Measurements from ENCODE around the gene FNDC3A. TPM values are rescaled to one million over a fixed set of nuclear protein-coding genes. Genes with fewer than 3 reads are reported as not detected.
A peak's percentile ranks its signal among the peaks of the same experiment; 100 is the strongest.
"Not testable (repeated sequence)": the region's sequence is repeated elsewhere in the genome, so short reads cannot be mapped to it uniquely, and the experiment has no call there.

The FNDC3A gene
- polyA plus RNA-seq, 1 of the 3 experiments (the other 2 are of a cell fraction): 27.7 TPM

DNA sequence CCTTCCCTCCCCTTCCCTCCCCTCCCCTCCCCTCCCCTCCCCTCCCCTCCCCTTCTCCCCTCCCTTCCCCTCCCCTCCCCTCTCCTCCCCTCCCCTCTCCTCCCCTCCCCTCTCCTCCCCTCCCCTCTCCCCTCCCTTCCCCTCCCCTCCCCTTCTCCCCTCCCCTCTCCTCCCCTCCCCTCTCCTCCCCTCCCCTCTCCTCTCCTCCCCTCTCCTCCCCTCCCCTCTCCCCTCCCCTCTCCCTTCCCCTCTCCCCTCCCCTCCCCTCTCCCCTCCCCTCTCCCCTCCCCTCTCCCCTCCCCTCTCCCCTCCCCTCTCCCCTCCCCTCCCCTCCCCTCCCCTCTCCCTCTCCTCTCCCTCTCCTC is 85.7 kb downstream of the FNDC3A start:
- H3K9ac ChIP-seq; H3K9me3 ChIP-seq; H2AFZ ChIP-seq (ENCODE audit: low read depth); DNase-seq; H3K4me2 ChIP-seq; POLR2A ChIA-PET; H3K4me3 ChIP-seq (ENCODE audit: low read depth in 2 of 2, low read length in 1 of 2); H3K27ac ChIP-seq (ENCODE audit: low read depth in 2 of 2, low read length in 1 of 2); CTCF ChIA-PET; H3K27me3 ChIP-seq (ENCODE audit: insufficient read depth); H3K9me2 ChIP-seq: not testable (repeated sequence)
- H3K79me2 ChIP-seq (ENCODE audit: insufficient read depth): peaks cover 80% of the 10 kb centered on the region
- peaks cover 0 to 33% of the 10 kb centered on the region in 2 experiments for H3K36me3 ChIP-seq (replicated peaks in 1 of 2; ENCODE audit: control insufficient read depth in 1 of 2, insufficient read depth in 2 of 2, low read length in 1 of 2)
- peaks cover 23% of the 10 kb centered on the region for H3F3A ChIP-seq (replicated peaks; ENCODE audit: insufficient read depth)
- H4K20me1 ChIP-seq (ENCODE audit: insufficient read depth): peaks cover 11% of the 10 kb centered on the region
- peaks cover 0 to 11% of the 10 kb centered on the region in 2 experiments; a peak in 2 of 4 replicates for H3K4me1 ChIP-seq (ENCODE audit: control insufficient read depth in 1 of 2, insufficient read depth in 2 of 2, low read depth in 1 of 2, low read length in 1 of 2)

DNA sequence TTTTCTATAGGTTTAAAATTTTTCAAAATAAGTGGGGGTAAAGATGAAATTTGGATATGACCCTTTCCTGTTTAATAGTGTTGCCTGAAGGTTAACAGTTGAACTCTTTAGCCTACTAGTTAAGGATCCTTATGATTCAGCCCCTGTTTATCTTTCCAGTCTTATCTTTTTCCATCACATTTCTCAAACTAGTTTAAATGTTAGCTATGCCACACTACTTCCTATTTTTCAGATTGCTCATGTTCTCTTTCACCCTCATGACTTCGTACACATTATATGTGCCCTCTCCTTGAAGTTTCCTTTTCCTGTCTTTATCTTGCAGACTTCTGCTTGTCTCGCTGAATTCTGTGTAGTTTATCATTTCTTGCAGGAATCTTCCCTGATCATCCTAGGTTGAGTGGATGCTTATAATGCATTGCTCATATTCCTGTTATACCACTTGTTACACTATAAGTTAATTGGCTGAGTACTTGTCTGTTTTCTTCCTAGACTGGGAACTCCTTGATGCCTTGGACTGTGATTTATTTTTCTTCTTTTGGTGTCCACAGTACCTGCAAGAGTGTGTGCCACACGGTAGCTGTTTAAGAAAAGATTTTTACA is 86.7 kb downstream of the FNDC3A start:
- ChIA-PET CTCF (interaction anchor here (0.7 kb wide), 1 partner anchor 51 kb away, joined by 3 read pairs; no protein-coding TSS in a partner anchor), POLR2A (no interaction called here)
- 59% methylated on average over 3 of the region's 3 CpGs for WGBS (ENCODE audit: low lambda C conversion rate)
- DNase-seq: no peak
- Histone ChIP-seq H3K27me3 (ENCODE audit: insufficient read depth) (no peaks in the 10 kb centered on the region), H3K4me1 (ENCODE audit: control insufficient read depth in 1 of 2, insufficient read depth in 2 of 2, low read depth in 1 of 2, low read length in 1 of 2) (peaks cover 0 to 11% of the 10 kb centered on the region in 2 experiments; a peak in 2 of 4 replicates), H3F3A (replicated peaks; ENCODE audit: insufficient read depth) (peaks cover 15% of the 10 kb centered on the region), H3K36me3 (replicated peaks in 1 of 2; ENCODE audit: control insufficient read depth in 1 of 2, insufficient read depth in 2 of 2, low read length in 1 of 2) (peaks cover 0 to 31% of the 10 kb centered on the region in 2 experiments), H3K79me2 (ENCODE audit: insufficient read depth) (peaks cover 80% of the 10 kb centered on the region), H3K9me2 (no peaks in the 10 kb centered on the region), H3K9me3 (no peaks in the 10 kb centered on the region), H3K9ac (no peak overlapping the region; the same call in 1 of the 2 replicates), H3K27ac (ENCODE audit: low read depth in 2 of 2, low read length in 1 of 2) (peak overlapping the region in 1 of 2 experiments; percentile 53; a peak in 2 of 4 replicates), H3K4me3 (ENCODE audit: low read depth in 2 of 2, low read length in 1 of 2) (no peak overlapping the region), H2AFZ (ENCODE audit: low read depth) (no peak overlapping the region), H4K20me1 (ENCODE audit: insufficient read depth) (peaks cover 11% of the 10 kb centered on the region), H3K4me2 (peak overlapping the region; percentile 36; the same call in 1 of the 2 replicates)
- peak; percentile 18; the same call in 1 of the 2 replicates for TF ChIP-seq FOSL2 (IDR thresholded peaks at IDR 0.05; ENCODE audit: borderline replicate concordance, low read depth)
- TF ChIP-seq TCF12 (IDR thresholded peaks at IDR 0.05): peak; percentile 46; the same call in 1 of the 2 replicates
- no peak for TF ChIP-seq GABPA (IDR thresholded peaks at IDR 0.05; ENCODE audit: low read depth)
- TF ChIP-seq JUND (IDR thresholded peaks at IDR 0.05): peak; percentile 14; the same call in 1 of the 2 replicates
- TF ChIP-seq TEAD4 (IDR thresholded peaks at IDR 0.05; ENCODE audit: borderline replicate concordance, insufficient read depth): peak; percentile 22; the same call in 1 of the 2 replicates

DNA sequence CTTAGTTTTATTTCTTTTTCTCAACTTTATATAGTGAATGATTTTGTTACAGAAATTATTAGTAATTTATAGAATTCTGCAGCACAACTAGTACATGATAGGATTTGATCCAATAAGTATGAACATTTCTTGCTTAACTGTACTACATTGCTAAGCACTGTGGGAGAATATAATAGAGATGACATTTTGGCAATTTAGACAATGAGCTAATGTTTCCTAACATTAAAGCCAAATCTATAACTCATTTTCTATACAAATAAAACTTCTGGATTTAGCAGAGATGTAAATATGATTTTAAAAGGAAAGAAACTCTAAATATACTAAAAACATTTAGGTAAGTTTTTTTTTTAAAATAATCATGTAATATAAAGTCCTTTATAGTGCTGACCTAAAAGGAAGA is 87.3 kb downstream of the FNDC3A start:
- Histone ChIP-seq H4K20me1 (ENCODE audit: insufficient read depth) (peaks cover 11% of the 10 kb centered on the region), H3K9me3 (no peaks in the 10 kb centered on the region), H3K4me3 (ENCODE audit: low read depth in 2 of 2, low read length in 1 of 2) (no peak overlapping the region), H3K4me1 (ENCODE audit: control insufficient read depth in 1 of 2, insufficient read depth in 2 of 2, low read depth in 1 of 2, low read length in 1 of 2) (peaks cover 0 to 11% of the 10 kb centered on the region in 2 experiments; a peak in 2 of 4 replicates), H3K27ac (ENCODE audit: low read depth in 2 of 2, low read length in 1 of 2) (peak overlapping the region in 1 of 2 experiments; percentile 53; a peak in 2 of 4 replicates), H3K36me3 (replicated peaks in 1 of 2; ENCODE audit: control insufficient read depth in 1 of 2, insufficient read depth in 2 of 2, low read length in 1 of 2) (peaks cover 0 to 33% of the 10 kb centered on the region in 2 experiments), H3K79me2 (ENCODE audit: insufficient read depth) (peaks cover 80% of the 10 kb centered on the region), H3F3A (replicated peaks; ENCODE audit: insufficient read depth) (peaks cover 15% of the 10 kb centered on the region), H3K9me2 (no peaks in the 10 kb centered on the region), H3K9ac (no peak overlapping the region; the same call in 1 of the 2 replicates), H3K27me3 (ENCODE audit: insufficient read depth) (no peaks in the 10 kb centered on the region), H3K4me2 (peak overlapping the region; percentile 36; the same call in 1 of the 2 replicates), H2AFZ (ENCODE audit: low read depth) (no peak overlapping the region)
- CTCF ChIA-PET: interaction anchor here (0.7 kb wide), 1 partner anchor 50 kb away, joined by 3 read pairs; no protein-coding TSS in a partner anchor
- no peak for TF ChIP-seq GATA2 (CRISPR knock-in tag; IDR thresholded peaks at IDR 0.05)
- TF ChIP-seq, protein P1, sequence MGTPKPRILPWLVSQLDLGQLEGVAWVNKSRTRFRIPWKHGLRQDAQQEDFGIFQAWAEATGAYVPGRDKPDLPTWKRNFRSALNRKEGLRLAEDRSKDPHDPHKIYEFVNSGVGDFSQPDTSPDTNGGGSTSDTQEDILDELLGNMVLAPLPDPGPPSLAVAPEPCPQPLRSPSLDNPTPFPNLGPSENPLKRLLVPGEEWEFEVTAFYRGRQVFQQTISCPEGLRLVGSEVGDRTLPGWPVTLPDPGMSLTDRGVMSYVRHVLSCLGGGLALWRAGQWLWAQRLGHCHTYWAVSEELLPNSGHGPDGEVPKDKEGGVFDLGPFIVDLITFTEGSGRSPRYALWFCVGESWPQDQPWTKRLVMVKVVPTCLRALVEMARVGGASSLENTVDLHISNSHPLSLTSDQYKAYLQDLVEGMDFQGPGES (IDR thresholded peaks at IDR 0.05; ENCODE audit: low read depth, low read length): no peak
- TF ChIP-seq JUND (IDR thresholded peaks at IDR 0.05): no peak
- TF ChIP-seq, protein P2, sequence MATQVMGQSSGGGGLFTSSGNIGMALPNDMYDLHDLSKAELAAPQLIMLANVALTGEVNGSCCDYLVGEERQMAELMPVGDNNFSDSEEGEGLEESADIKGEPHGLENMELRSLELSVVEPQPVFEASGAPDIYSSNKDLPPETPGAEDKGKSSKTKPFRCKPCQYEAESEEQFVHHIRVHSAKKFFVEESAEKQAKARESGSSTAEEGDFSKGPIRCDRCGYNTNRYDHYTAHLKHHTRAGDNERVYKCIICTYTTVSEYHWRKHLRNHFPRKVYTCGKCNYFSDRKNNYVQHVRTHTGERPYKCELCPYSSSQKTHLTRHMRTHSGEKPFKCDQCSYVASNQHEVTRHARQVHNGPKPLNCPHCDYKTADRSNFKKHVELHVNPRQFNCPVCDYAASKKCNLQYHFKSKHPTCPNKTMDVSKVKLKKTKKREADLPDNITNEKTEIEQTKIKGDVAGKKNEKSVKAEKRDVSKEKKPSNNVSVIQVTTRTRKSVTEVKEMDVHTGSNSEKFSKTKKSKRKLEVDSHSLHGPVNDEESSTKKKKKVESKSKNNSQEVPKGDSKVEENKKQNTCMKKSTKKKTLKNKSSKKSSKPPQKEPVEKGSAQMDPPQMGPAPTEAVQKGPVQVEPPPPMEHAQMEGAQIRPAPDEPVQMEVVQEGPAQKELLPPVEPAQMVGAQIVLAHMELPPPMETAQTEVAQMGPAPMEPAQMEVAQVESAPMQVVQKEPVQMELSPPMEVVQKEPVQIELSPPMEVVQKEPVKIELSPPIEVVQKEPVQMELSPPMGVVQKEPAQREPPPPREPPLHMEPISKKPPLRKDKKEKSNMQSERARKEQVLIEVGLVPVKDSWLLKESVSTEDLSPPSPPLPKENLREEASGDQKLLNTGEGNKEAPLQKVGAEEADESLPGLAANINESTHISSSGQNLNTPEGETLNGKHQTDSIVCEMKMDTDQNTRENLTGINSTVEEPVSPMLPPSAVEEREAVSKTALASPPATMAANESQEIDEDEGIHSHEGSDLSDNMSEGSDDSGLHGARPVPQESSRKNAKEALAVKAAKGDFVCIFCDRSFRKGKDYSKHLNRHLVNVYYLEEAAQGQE (IDR thresholded peaks at IDR 0.05; ENCODE audit: low read depth, low read length): no peak
- no peak for TF ChIP-seq NRF1 (IDR thresholded peaks at IDR 0.05; ENCODE audit: low read depth, low read length)
- TF ChIP-seq RXRA (IDR thresholded peaks at IDR 0.05; ENCODE audit: borderline replicate concordance, low read depth): no peak
- TF ChIP-seq RFX5 (IDR thresholded peaks at IDR 0.05; ENCODE audit: low read length): no peak
- no peak for TF ChIP-seq NFIC (IDR thresholded peaks at IDR 0.05; ENCODE audit: borderline replicate concordance)
- no peak for TF ChIP-seq MEF2A (IDR thresholded peaks at IDR 0.05; ENCODE audit: borderline replicate concordance, low read depth)
- no peak for TF ChIP-seq EZH2phosphoT487 (IDR thresholded peaks at IDR 0.05; ENCODE audit: borderline replicate concordance, low read depth)
- POLR2A ChIA-PET: no interaction called here
- DNase-seq: no peak

Measured in SK-N-SH (cell line).